Liver (tissue), 3 donors: ENCODE data around the gene USP16.

Experiments used
- CTCF ChIP-seq: fragments of 150-350 bp; IDR thresholded peaks from 2 replicates; pipeline ENCODE4 v1.5.1; 2017; ENCODE audit warnings: improper control_type of control experiment, low read depth, low read length; ENCODE audit not compliant: missing input control
- MAX ChIP-seq: IDR thresholded peaks from 2 replicates; pipeline ENCODE4 v1.6.1; 2016; ENCODE audit warnings: antibody characterized with exemption
- SP1 ChIP-seq: IDR thresholded peaks from 2 replicates; pipeline ENCODE4 v1.6.1; 2018; ENCODE audit warnings: antibody characterized with exemption, mild to moderate bottlenecking
- donor health status: healthy.
- donor health status: healthy.

GRCh38 chr21:29017639-29018237 lies 6.7 kb upstream of the USP16 start:
- TF ChIP-seq CTCF (no peak), MAX (peak; percentile 26), SP1 (no peak)
